ENCODE measurements around the gene NCCRP1.

GRCh38 chr19:39223703-39224279, 27.0 kb downstream of the NCCRP1 start:
- TF ChIP-seq CTCF (IDR thresholded peaks at IDR 0.05; ENCODE audit: low read depth, low read length, missing input control): no peak
- no peak for TF ChIP-seq SP1 (IDR thresholded peaks at IDR 0.05)
- TF ChIP-seq REST (IDR thresholded peaks at IDR 0.05): peak; percentile 98
- TF ChIP-seq MAX (IDR thresholded peaks at IDR 0.05): no peak
- TF ChIP-seq ATF3 (IDR thresholded peaks at IDR 0.05): no peak
- TF ChIP-seq RAD21 (IDR thresholded peaks at IDR 0.05): no peak
- no peak for TF ChIP-seq TAF1 (conservative IDR thresholded peaks at IDR 0.05)
- no peak for TF ChIP-seq YY1 (IDR thresholded peaks at IDR 0.05)
- no peak for TF ChIP-seq ZBTB33 (IDR thresholded peaks at IDR 0.05)

All from liver (tissue), 3 donors.